Heart left ventricle (tissue), 13 donors: ENCODE results near the gene B3GLCT.

Source experiments
- POLR2A ChIP-seq, 2 donors: fragments of 450-650 bp; IDR thresholded peaks; one replicate each; pipeline ENCODE4 v1.6.1; 2017; ENCODE audit warnings: antibody characterized with exemption in 2 of 2, mild to moderate bottlenecking in 2 of 2, moderate library complexity in 2 of 2
- TF ChIP-seq, protein P1 (sequence below), 12 donors: fragments of 200-600 bp; sonication (generic) in 4 of 12; IDR thresholded peaks; one replicate each; pipeline versions ENCODE4 v1.5.0 to v1.8.0; 2018 to 2022; ENCODE audit warnings: antibody characterized with exemption in 12 of 12, mild to moderate bottlenecking in 5 of 12
- donor health status: ischemic (EF 13 %, LVEDD 7.1; RV severe dilation, severe dysfunction).
- donor health status: DM: no; HTN: yes; CAD: no.
- donor health status: DM: no; HTN: no; CAD: no.
- donor health status: ischemic (EF 25% LVEDD 6.9; RV normal size, moderate dysfunction).
- donor health status: ischemic (EF 25% LVEDD 5.7; RV mildly dilated, moderate dysfunction).
- donor health status: ischemic (EF 35%, LVEDD 5.7; RV mildly dilated, moderate dysfunction).
- donor health status: nonischemic (EF 11% LVEDD 7.7; RV severe dilation, severe dysfunction).
- donor health status: DM: yes; HTN: yes; CAD: no.
- donor health status: PGD.
- donor health status: ischemic (EF 29% LVEDD 5.4; RV normal size, mild dysfunction).
- donor health status: nonischemic (EF 23%, LVEDD 6.1; RV moderate dilation, normal function).

DNA sequence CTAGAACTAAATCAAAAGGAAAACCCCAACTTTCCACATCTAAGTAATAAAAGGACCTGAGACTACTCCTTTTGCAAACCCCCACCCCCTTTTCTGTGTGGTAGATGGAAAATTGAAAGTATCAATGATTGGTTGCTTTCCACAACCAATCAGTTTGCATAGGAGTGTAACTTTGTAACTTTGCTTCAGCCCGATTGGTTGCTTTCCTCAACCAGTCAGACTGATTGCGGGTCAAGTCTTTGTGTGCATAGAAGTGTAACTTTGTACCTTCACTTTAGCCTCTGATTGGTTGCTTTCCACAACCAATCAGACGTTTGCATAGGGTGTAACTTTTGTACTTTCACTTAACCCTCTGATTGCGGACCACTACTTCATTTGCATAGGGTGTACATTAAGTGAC lies 8.0 kb upstream of the B3GLCT start:
- TF ChIP-seq, protein P1, sequence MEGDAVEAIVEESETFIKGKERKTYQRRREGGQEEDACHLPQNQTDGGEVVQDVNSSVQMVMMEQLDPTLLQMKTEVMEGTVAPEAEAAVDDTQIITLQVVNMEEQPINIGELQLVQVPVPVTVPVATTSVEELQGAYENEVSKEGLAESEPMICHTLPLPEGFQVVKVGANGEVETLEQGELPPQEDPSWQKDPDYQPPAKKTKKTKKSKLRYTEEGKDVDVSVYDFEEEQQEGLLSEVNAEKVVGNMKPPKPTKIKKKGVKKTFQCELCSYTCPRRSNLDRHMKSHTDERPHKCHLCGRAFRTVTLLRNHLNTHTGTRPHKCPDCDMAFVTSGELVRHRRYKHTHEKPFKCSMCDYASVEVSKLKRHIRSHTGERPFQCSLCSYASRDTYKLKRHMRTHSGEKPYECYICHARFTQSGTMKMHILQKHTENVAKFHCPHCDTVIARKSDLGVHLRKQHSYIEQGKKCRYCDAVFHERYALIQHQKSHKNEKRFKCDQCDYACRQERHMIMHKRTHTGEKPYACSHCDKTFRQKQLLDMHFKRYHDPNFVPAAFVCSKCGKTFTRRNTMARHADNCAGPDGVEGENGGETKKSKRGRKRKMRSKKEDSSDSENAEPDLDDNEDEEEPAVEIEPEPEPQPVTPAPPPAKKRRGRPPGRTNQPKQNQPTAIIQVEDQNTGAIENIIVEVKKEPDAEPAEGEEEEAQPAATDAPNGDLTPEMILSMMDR (IDR thresholded peaks at IDR 0.05) = no peak
- TF ChIP-seq POLR2A (IDR thresholded peaks at IDR 0.05) = no peak
